ENCODE results near the gene CNPY1. TPM values are rescaled to one million over a fixed set of nuclear protein-coding genes. Genes with fewer than 3 reads are reported as not detected.

Gene CNPY1
- total and polyA plus RNA-seq, 2 of the 8 experiments (the other 6 are each of a cell fraction or from before 2014, with no cell fraction given), result not detected

GRCh38 chr7:155587486-155587885 is 41.1 kb upstream of the CNPY1 start (continued):
- TF ChIP-seq ATF2 (IDR thresholded peaks at IDR 0.05; ENCODE audit: low read length) (no peak), CEBPB (IDR thresholded peaks at IDR 0.05; ENCODE audit: low read depth, low read length) (no peak), SP4 (IDR thresholded peaks at IDR 0.05; ENCODE audit: low read length) (no peak), RFX5 (IDR thresholded peaks at IDR 0.05; ENCODE audit: borderline replicate concordance, low read depth, low read length) (no peak), ATF3 (IDR thresholded peaks at IDR 0.05; ENCODE audit: insufficient read depth, low read depth, low read length) (no peak)

Measured in H1 (cell line).